ENCODE results near the gene EXOSC7. TPM values are rescaled to one million over a fixed set of nuclear protein-coding genes. Genes with fewer than 3 reads are reported as not detected.
"Not testable (repeated sequence)": the region's sequence is repeated elsewhere in the genome, so short reads cannot be mapped to it uniquely, and the experiment has no call there.

The EXOSC7 gene
- polyA plus RNA-seq, 3 donors from 2014 or later, result 35.0 to 73.2 (median 52.2) TPM

GRCh38 chr3:44969154-44969827, 6.8 kb upstream of the EXOSC7 start:
- H3K4me3 Mint-ChIP-seq, result peak overlapping the region; percentile 60 to 85 (median 67)
- H3K9me3 Mint-ChIP-seq, result no peaks in the 10 kb centered on the region
- H3K27ac Mint-ChIP-seq, result peak overlapping the region; percentile 79 to 94 (median 90)
- peaks cover 0 to 2% (median 2%) of the 10 kb centered on the region in 3 donors for H3K27me3 Mint-ChIP-seq (ENCODE audit: low read depth in 3 of 3)
- H3K4me1 Mint-ChIP-seq, result peaks cover 79 to 93% of the 10 kb centered on the region in 2 donors
- peak; percentile 39 to 49 (median 40) for DNase-seq
- H3K36me3 Mint-ChIP-seq, result peaks cover 0 to 1% (median 0%) of the 10 kb centered on the region in 3 donors

- Mint-ChIP-seq H3K36me3 (peaks cover 0 to 6% (median 0%) of the 10 kb centered on the region in 3 donors), H3K27me3 (ENCODE audit: low read depth in 3 of 3) (peaks cover 0 to 2% (median 2%) of the 10 kb centered on the region in 3 donors), H3K9me3 (no peaks in the 10 kb centered on the region), H3K4me1 (peaks cover 79 to 93% of the 10 kb centered on the region in 2 donors), H3K4me3 (peak overlapping the region; percentile 60 to 85 (median 67)), H3K27ac (peak overlapping the region; percentile 79 to 94 (median 90))
- DNase-seq, result peak; percentile 34 to 44 (median 35)
These were observed 6.2 kb upstream of the EXOSC7 start for GRCh38 chr3:44969828-44970179.

- Mint-ChIP-seq H3K4me3 (no peak overlapping the region), H3K36me3 (peaks cover 0 to 7% (median 0%) of the 10 kb centered on the region in 3 donors)
These were observed 5.0 kb upstream of the EXOSC7 start for GRCh38 chr3:44970926-44971490.

GRCh38 chr3:44974416-44974815, 1.6 kb upstream of the EXOSC7 start:
- Mint-ChIP-seq H3K4me1 (peaks cover 65 to 88% of the 10 kb centered on the region in 2 donors), H3K27ac (peak overlapping the region in 4 of 6 donors; percentile 25 to 95 (median 86)), H3K4me3 (peak overlapping the region; percentile 84 to 97 (median 94)), H3K27me3 (ENCODE audit: low read depth in 3 of 3) (peaks cover 9 to 21% (median 11%) of the 10 kb centered on the region in 3 donors), H3K9me3 (no peaks in the 10 kb centered on the region), H3K36me3 (peaks cover 0 to 7% (median 0%) of the 10 kb centered on the region in 3 donors)
- DNase-seq, result no peak

More at GRCh38 chr3:44970926-44971490, 5.0 kb upstream of the EXOSC7 start:
- Mint-ChIP-seq H3K9me3 (no peaks in the 10 kb centered on the region), H3K27me3 (ENCODE audit: low read depth in 3 of 3) (peaks cover 6 to 14% (median 9%) of the 10 kb centered on the region in 3 donors), H3K4me1 (peaks cover 76 to 88% of the 10 kb centered on the region in 2 donors), H3K27ac (peak overlapping the region; percentile 79 to 94 (median 90))
- DNase-seq, result no peak

GRCh38 chr3:44981220-44981619, 5.2 kb downstream of the EXOSC7 start:
- Mint-ChIP-seq H3K27me3 (ENCODE audit: low read depth in 3 of 3) (peaks cover 2 to 12% (median 5%) of the 10 kb centered on the region in 3 donors), H3K4me1 (peaks cover 83 to 90% of the 10 kb centered on the region in 2 donors), H3K4me3 (peak overlapping the region in 1 of 5 donors; percentile 49), H3K36me3 (no peaks in the 10 kb centered on the region), H3K9me3 (no peaks in the 10 kb centered on the region), H3K27ac (peak overlapping the region; percentile 46 to 85 (median 68))
- peak in 1 of 3 donors; percentile 18 for DNase-seq

GRCh38 chr3:44981751-44982150, 5.7 kb downstream of the EXOSC7 start:
- Mint-ChIP-seq H3K27ac (peak overlapping the region; percentile 64 to 86 (median 74)), H3K4me3 (peak overlapping the region in 3 of 5 donors; percentile 5 to 33 (median 20)), H3K36me3 (no peaks in the 10 kb centered on the region), H3K4me1 (peaks cover 79 to 88% of the 10 kb centered on the region in 2 donors), H3K9me3 (no peaks in the 10 kb centered on the region), H3K27me3 (ENCODE audit: low read depth in 3 of 3) (peaks cover under 1 to 8% (median 2%) of the 10 kb centered on the region in 3 donors)
- no peak for DNase-seq

GRCh38 chr3:44982817-44983216, 6.8 kb downstream of the EXOSC7 start:
- Mint-ChIP-seq H3K4me3 (peak overlapping the region in 4 of 5 donors; percentile 19 to 66 (median 49)), H3K27ac (peak overlapping the region in 5 of 6 donors; percentile 47 to 85 (median 70)), H3K27me3 (ENCODE audit: low read depth in 3 of 3) (peaks cover 0 to 6% (median 2%) of the 10 kb centered on the region in 3 donors), H3K9me3 (no peaks in the 10 kb centered on the region), H3K36me3 (no peaks in the 10 kb centered on the region), H3K4me1 (peaks cover 76 to 88% of the 10 kb centered on the region in 2 donors)
- DNase-seq, result no peak

- DNase-seq, result no peak
- Mint-ChIP-seq H3K4me1 (peaks cover 79 to 88% of the 10 kb centered on the region in 2 donors), H3K27ac (peak overlapping the region; percentile 47 to 85 (median 77)), H3K4me3 (peak overlapping the region; percentile 19 to 66 (median 55)), H3K27me3 (ENCODE audit: low read depth in 3 of 3) (peaks cover 0 to 6% (median 2%) of the 10 kb centered on the region in 3 donors), H3K9me3 (no peaks in the 10 kb centered on the region), H3K36me3 (no peaks in the 10 kb centered on the region)
These were observed 7.5 kb downstream of the EXOSC7 start for GRCh38 chr3:44983484-44983941.

- Mint-ChIP-seq H3K27me3 (ENCODE audit: low read depth in 3 of 3) (peaks cover 0 to 6% (median 2%) of the 10 kb centered on the region in 3 donors), H3K4me3 (peak overlapping the region; percentile 29 to 71 (median 57)), H3K27ac (peak overlapping the region; percentile 16 to 85 (median 77)), H3K4me1 (peaks cover 75 to 88% of the 10 kb centered on the region in 2 donors), H3K36me3 (peaks cover 0 to 4% (median 3%) of the 10 kb centered on the region in 3 donors), H3K9me3 (no peaks in the 10 kb centered on the region)
- DNase-seq, result peak; percentile 69 to 76 (median 75)
These were observed 8.3 kb downstream of the EXOSC7 start for GRCh38 chr3:44984335-44984734.

GRCh38 chr3:44986330-44986729, 10.3 kb downstream of the EXOSC7 start:
- peaks cover 0 to 13% (median 10%) of the 10 kb centered on the region in 3 donors for H3K36me3 Mint-ChIP-seq
- not testable (repeated sequence) for DNase-seq; H3K27ac Mint-ChIP-seq; H3K9me3 Mint-ChIP-seq; H3K4me3 Mint-ChIP-seq; H3K27me3 Mint-ChIP-seq (ENCODE audit: low read depth in 3 of 3)
- peaks cover 62 to 77% of the 10 kb centered on the region in 2 donors for H3K4me1 Mint-ChIP-seq

- no peak overlapping the region for H3K27ac Mint-ChIP-seq
- H3K27me3 Mint-ChIP-seq (ENCODE audit: low read depth in 3 of 3), result peaks cover 0 to 4% (median 2%) of the 10 kb centered on the region in 3 donors
- no peak overlapping the region for H3K4me3 Mint-ChIP-seq
- H3K4me1 Mint-ChIP-seq, result peaks cover 56 to 75% of the 10 kb centered on the region in 2 donors
- H3K9me3 Mint-ChIP-seq, result no peaks in the 10 kb centered on the region
- no peak for DNase-seq
- H3K36me3 Mint-ChIP-seq, result peaks cover 3 to 14% (median 13%) of the 10 kb centered on the region in 3 donors
These were observed 11.3 kb downstream of the EXOSC7 start for GRCh38 chr3:44987332-44987731.

GRCh38 chr3:44988073-44988472, 12.0 kb downstream of the EXOSC7 start:
- peaks cover 3 to 20% (median 14%) of the 10 kb centered on the region in 3 donors for H3K36me3 Mint-ChIP-seq
- H3K4me1 Mint-ChIP-seq, result peaks cover 55 to 75% of the 10 kb centered on the region in 2 donors
- H3K27ac Mint-ChIP-seq, result peak overlapping the region in 1 of 6 donors; percentile 83
- no peak overlapping the region for H3K4me3 Mint-ChIP-seq
- H3K9me3 Mint-ChIP-seq, result no peaks in the 10 kb centered on the region
- no peak for DNase-seq
- peaks cover 0 to 4% (median 2%) of the 10 kb centered on the region in 3 donors for H3K27me3 Mint-ChIP-seq (ENCODE audit: low read depth in 3 of 3)

GRCh38 chr3:44989141-44989540, 13.1 kb downstream of the EXOSC7 start:
- no peaks in the 10 kb centered on the region for H3K9me3 Mint-ChIP-seq
- H3K27me3 Mint-ChIP-seq (ENCODE audit: low read depth in 3 of 3), result peaks cover 0 to 5% (median 2%) of the 10 kb centered on the region in 3 donors
- no peak overlapping the region for H3K4me3 Mint-ChIP-seq
- no peak overlapping the region for H3K27ac Mint-ChIP-seq
- peaks cover 48 to 75% of the 10 kb centered on the region in 2 donors for H3K4me1 Mint-ChIP-seq
- peaks cover 3 to 22% (median 14%) of the 10 kb centered on the region in 3 donors for H3K36me3 Mint-ChIP-seq
- DNase-seq, result no peak
